ENCODE measurements around the gene SPTBN4.
"Not testable (repeated sequence)": the region's sequence is repeated elsewhere in the genome, so short reads cannot be mapped to it uniquely, and the experiment has no call there.

The SPTBN4 gene

GRCh38 chr19:40517248-40517647 lies 50.4 kb downstream of the SPTBN4 start:
- Histone ChIP-seq H3K4me3 (ENCODE audit: low read length in 2 of 2) (no peak overlapping the region), H3K9me3 (replicated peaks in 1 of 2; ENCODE audit: control insufficient read depth in 2 of 2, insufficient read depth in 1 of 2, low read depth in 1 of 2, low read length in 2 of 2) (peaks cover 5 to 11% of the 10 kb centered on the region in 2 donors), H3K27me3 (ENCODE audit: control insufficient read depth in 3 of 3, insufficient read depth in 3 of 3, low read depth in 1 of 3, low read length in 3 of 3) (peaks cover 21 to 69% (median 61%) of the 10 kb centered on the region in 3 experiments), H3K18ac (ENCODE audit: low read length) (no peak overlapping the region), H2AFZ (ENCODE audit: low read length) (no peak overlapping the region), H3K23ac (ENCODE audit: low read depth, low read length, poor library complexity) (no peak overlapping the region), H3K4me1 (ENCODE audit: control insufficient read depth in 2 of 2, insufficient read depth in 1 of 2, low read depth in 1 of 2, low read length in 2 of 2) (peaks cover 2 to 6% of the 10 kb centered on the region in 2 donors), H3K14ac (ENCODE audit: low read length) (no peak overlapping the region), H2AK5ac (ENCODE audit: low read depth, low read length) (no peak overlapping the region), H3K79me1 (ENCODE audit: low read depth, low read length) (peaks cover under 1% of the 10 kb centered on the region), H4K8ac (ENCODE audit: low read depth, low read length) (no peak overlapping the region), H2BK5ac (ENCODE audit: low read length) (no peak overlapping the region), H3K36me3 (replicated peaks in 1 of 2; ENCODE audit: control insufficient read depth in 2 of 2, insufficient read depth in 2 of 2, low read length in 2 of 2) (no peaks in the 10 kb centered on the region), H2BK120ac (ENCODE audit: low read depth, low read length) (no peak overlapping the region), H3K9ac (ENCODE audit: low read depth, low read length, poor library complexity) (no peak overlapping the region), H4K91ac (ENCODE audit: low read depth, low read length, poor library complexity) (no peak overlapping the region), H2BK15ac (ENCODE audit: low read length) (no peak overlapping the region), H2BK12ac (ENCODE audit: low read length) (no peak overlapping the region), H3K4me2 (ENCODE audit: insufficient read depth, low read length, poor library complexity, severe bottlenecking) (no peak overlapping the region), H3K27ac (replicated peaks; ENCODE audit: low read length) (no peak overlapping the region), H3K4ac (ENCODE audit: low read length) (no peak overlapping the region)
- WGBS, 2 donors (ENCODE audit: extremely low coverage in 2 of 2, insufficient read length in 2 of 2, insufficient replicate concordance in 1 of 2), result no CpG with 5 or more reads among the region's 9 CpGs
- no peak for DNase-seq (ENCODE audit: low spot score)

DNA sequence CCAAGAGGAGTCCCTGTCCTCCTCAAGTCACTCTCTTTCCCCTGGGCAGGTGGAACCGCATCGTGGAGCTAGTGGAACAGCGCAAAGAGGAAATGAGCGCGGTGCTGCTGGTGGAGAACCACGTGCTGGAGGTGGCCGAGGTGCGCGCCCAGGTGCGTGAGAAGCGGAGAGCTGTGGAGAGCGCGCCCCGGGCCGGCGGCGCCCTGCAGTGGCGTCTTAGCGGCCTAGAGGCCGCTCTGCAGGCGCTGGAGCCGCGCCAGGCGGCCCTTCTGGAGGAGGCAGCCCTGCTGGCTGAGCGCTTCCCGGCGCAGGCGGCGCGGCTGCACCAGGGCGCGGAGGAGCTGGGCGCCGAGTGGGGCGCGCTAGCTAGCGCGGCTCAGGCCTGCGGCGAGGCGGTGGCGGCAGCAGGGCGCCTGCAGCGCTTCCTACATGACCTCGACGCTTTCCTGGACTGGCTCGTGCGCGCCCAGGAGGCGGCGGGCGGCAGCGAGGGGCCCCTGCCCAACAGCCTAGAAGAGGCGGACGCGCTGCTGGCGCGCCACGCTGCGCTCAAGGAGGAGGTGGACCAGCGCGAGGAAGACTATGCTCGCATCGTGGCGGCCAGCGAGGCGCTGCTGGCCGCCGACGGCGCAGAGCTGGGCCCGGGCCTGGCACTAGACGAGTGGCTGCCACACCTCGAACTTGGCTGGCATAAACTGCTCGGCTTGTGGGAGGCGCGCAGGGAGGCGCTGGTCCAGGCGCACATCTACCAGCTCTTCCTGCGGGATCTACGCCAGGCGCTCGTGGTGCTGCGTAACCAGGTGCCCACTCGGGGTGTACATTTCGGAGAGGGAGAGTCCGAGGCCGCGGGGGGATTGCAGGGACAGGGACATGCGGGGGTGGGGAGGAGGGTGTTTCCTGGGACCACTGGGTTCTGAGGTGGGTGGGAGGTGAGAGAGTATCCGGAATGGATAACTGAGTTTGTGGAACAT lies 52.8 kb downstream of the SPTBN4 start:
- H2AFZ ChIP-seq (ENCODE audit: low read length), result peak overlapping the region; percentile 35
- H3K9ac ChIP-seq (ENCODE audit: low read depth, low read length, poor library complexity), result no peak overlapping the region
- no peak overlapping the region for H2BK5ac ChIP-seq (ENCODE audit: low read length)
- no peak overlapping the region for H3K27ac ChIP-seq (replicated peaks; ENCODE audit: low read length)
- H3K23ac ChIP-seq (ENCODE audit: low read depth, low read length, poor library complexity), result peak overlapping the region; percentile 46
- H3K36me3 ChIP-seq (replicated peaks in 1 of 2; ENCODE audit: control insufficient read depth in 2 of 2, insufficient read depth in 2 of 2, low read length in 2 of 2), result no peaks in the 10 kb centered on the region
- peaks cover 8 to 46% (median 38%) of the 10 kb centered on the region in 3 experiments for H3K27me3 ChIP-seq (ENCODE audit: control insufficient read depth in 3 of 3, insufficient read depth in 3 of 3, low read depth in 1 of 3, low read length in 3 of 3)
- peak overlapping the region; percentile 30 for H3K18ac ChIP-seq (ENCODE audit: low read length)
- peak overlapping the region; percentile 86 for H2BK12ac ChIP-seq (ENCODE audit: low read length)
- no peak overlapping the region for H3K14ac ChIP-seq (ENCODE audit: low read length)
- no peak overlapping the region for H2BK120ac ChIP-seq (ENCODE audit: low read depth, low read length)
- no peak overlapping the region for H3K4ac ChIP-seq (ENCODE audit: low read length)
- H2AK5ac ChIP-seq (ENCODE audit: low read depth, low read length), result no peak overlapping the region
- H4K91ac ChIP-seq (ENCODE audit: low read depth, low read length, poor library complexity), result no peak overlapping the region
- H3K4me1 ChIP-seq (ENCODE audit: control insufficient read depth in 2 of 2, insufficient read depth in 1 of 2, low read depth in 1 of 2, low read length in 2 of 2), result peaks cover 0 to 2% of the 10 kb centered on the region in 2 donors
- peaks cover 2 to 5% of the 10 kb centered on the region in 2 donors for H3K9me3 ChIP-seq (replicated peaks in 1 of 2; ENCODE audit: control insufficient read depth in 2 of 2, insufficient read depth in 1 of 2, low read depth in 1 of 2, low read length in 2 of 2)
- H2BK15ac ChIP-seq (ENCODE audit: low read length), result no peak overlapping the region
- no peak overlapping the region for H4K8ac ChIP-seq (ENCODE audit: low read depth, low read length)
- DNase-seq (ENCODE audit: low spot score), result no peak
- H3K4me3 ChIP-seq (ENCODE audit: low read length in 2 of 2), result no peak overlapping the region
- no CpG with 5 or more reads among the region's 91 CpGs for WGBS, 2 donors (ENCODE audit: extremely low coverage in 2 of 2, insufficient read length in 2 of 2, insufficient replicate concordance in 1 of 2)
- peak overlapping the region; percentile 31 for H3K4me2 ChIP-seq (ENCODE audit: insufficient read depth, low read length, poor library complexity, severe bottlenecking)
- no peaks in the 10 kb centered on the region for H3K79me1 ChIP-seq (ENCODE audit: low read depth, low read length)

DNA sequence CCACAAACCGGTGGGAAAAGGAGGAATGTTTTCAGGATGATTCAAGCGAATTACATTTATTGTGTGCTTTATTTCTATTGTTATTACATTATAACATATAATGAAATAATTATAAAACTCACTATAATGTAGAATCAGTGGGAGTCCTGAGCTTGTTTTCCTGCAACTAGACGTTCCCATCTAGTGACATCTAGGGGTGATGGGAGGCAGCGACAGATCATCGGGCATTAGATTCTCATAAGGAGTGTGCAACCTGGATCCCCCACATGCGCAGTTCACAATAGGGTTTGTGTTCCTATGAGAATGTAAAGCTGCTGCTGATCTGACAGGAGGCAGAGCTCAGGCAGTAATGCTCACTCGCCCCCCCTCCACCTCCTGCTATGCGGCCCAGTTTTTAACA lies 54.5 kb downstream of the SPTBN4 start:
- Histone ChIP-seq H3K4ac (ENCODE audit: low read length) (no peak overlapping the region), H2AFZ (ENCODE audit: low read length) (no peak overlapping the region), H3K27me3 (ENCODE audit: control insufficient read depth in 3 of 3, insufficient read depth in 3 of 3, low read depth in 1 of 3, low read length in 3 of 3) (peaks cover 8 to 42% (median 34%) of the 10 kb centered on the region in 3 experiments), H4K91ac (ENCODE audit: low read depth, low read length, poor library complexity) (no peak overlapping the region), H2BK15ac (ENCODE audit: low read length) (no peak overlapping the region), H2AK5ac (ENCODE audit: low read depth, low read length) (no peak overlapping the region), H2BK12ac (ENCODE audit: low read length) (no peak overlapping the region), H3K4me2 (ENCODE audit: insufficient read depth, low read length, poor library complexity, severe bottlenecking) (no peak overlapping the region), H4K8ac (ENCODE audit: low read depth, low read length) (no peak overlapping the region), H2BK120ac (ENCODE audit: low read depth, low read length) (no peak overlapping the region), H3K79me1 (ENCODE audit: low read depth, low read length) (no peaks in the 10 kb centered on the region), H3K27ac (replicated peaks; ENCODE audit: low read length) (no peak overlapping the region), H3K18ac (ENCODE audit: low read length) (no peak overlapping the region), H3K9ac (ENCODE audit: low read depth, low read length, poor library complexity) (no peak overlapping the region), H2BK5ac (ENCODE audit: low read length) (no peak overlapping the region), H3K4me1 (ENCODE audit: control insufficient read depth in 2 of 2, insufficient read depth in 1 of 2, low read depth in 1 of 2, low read length in 2 of 2) (peaks cover 0 to 2% of the 10 kb centered on the region in 2 donors), H3K4me3 (ENCODE audit: low read length in 2 of 2) (no peak overlapping the region), H3K36me3 (replicated peaks in 1 of 2; ENCODE audit: control insufficient read depth in 2 of 2, insufficient read depth in 2 of 2, low read length in 2 of 2) (no peaks in the 10 kb centered on the region), H3K23ac (ENCODE audit: low read depth, low read length, poor library complexity) (no peak overlapping the region), H3K14ac (ENCODE audit: low read length) (no peak overlapping the region), H3K9me3 (replicated peaks in 1 of 2; ENCODE audit: control insufficient read depth in 2 of 2, insufficient read depth in 1 of 2, low read depth in 1 of 2, low read length in 2 of 2) (peaks cover 0 to 5% of the 10 kb centered on the region in 2 donors)
- no peak for DNase-seq (ENCODE audit: low spot score)
- WGBS, 2 donors (ENCODE audit: extremely low coverage in 2 of 2, insufficient read length in 2 of 2, insufficient replicate concordance in 1 of 2), result no CpG with 5 or more reads among the region's 8 CpGs

- H2AFZ ChIP-seq (ENCODE audit: low read length); H3K4ac ChIP-seq (ENCODE audit: low read length); H3K18ac ChIP-seq (ENCODE audit: low read length); H3K14ac ChIP-seq (ENCODE audit: low read length); H3K23ac ChIP-seq (ENCODE audit: low read depth, low read length, poor library complexity); H3K9me3 ChIP-seq (replicated peaks in 1 of 2; ENCODE audit: control insufficient read depth in 2 of 2, insufficient read depth in 1 of 2, low read depth in 1 of 2, low read length in 2 of 2); H4K8ac ChIP-seq (ENCODE audit: low read depth, low read length); H2BK5ac ChIP-seq (ENCODE audit: low read length); H3K9ac ChIP-seq (ENCODE audit: low read depth, low read length, poor library complexity); DNase-seq (ENCODE audit: low spot score); H2AK5ac ChIP-seq (ENCODE audit: low read depth, low read length); H4K91ac ChIP-seq (ENCODE audit: low read depth, low read length, poor library complexity); H2BK15ac ChIP-seq (ENCODE audit: low read length); H3K4me3 ChIP-seq (ENCODE audit: low read length in 2 of 2); H3K4me1 ChIP-seq (ENCODE audit: control insufficient read depth in 2 of 2, insufficient read depth in 1 of 2, low read depth in 1 of 2, low read length in 2 of 2); H3K36me3 ChIP-seq (replicated peaks in 1 of 2; ENCODE audit: control insufficient read depth in 2 of 2, insufficient read depth in 2 of 2, low read length in 2 of 2); H2BK12ac ChIP-seq (ENCODE audit: low read length); H3K4me2 ChIP-seq (ENCODE audit: insufficient read depth, low read length, poor library complexity, severe bottlenecking); H2BK120ac ChIP-seq (ENCODE audit: low read depth, low read length); H3K79me1 ChIP-seq (ENCODE audit: low read depth, low read length); H3K27ac ChIP-seq (replicated peaks; ENCODE audit: low read length): not testable (repeated sequence)
- H3K27me3 ChIP-seq (ENCODE audit: control insufficient read depth in 3 of 3, insufficient read depth in 3 of 3, low read depth in 1 of 3, low read length in 3 of 3), result peaks cover 8 to 38% (median 32%) of the 10 kb centered on the region in 3 experiments
- WGBS, 2 donors (ENCODE audit: extremely low coverage in 2 of 2, insufficient read length in 2 of 2, insufficient replicate concordance in 1 of 2), result no CpG with 5 or more reads among the region's 6 CpGs
These were observed 55.1 kb downstream of the SPTBN4 start for GRCh38 chr19:40521900-40522299.

Measured in neuronal stem cell (in vitro differentiated cells).